Measurements from ENCODE around the gene ITGA4.

ITGA4 gene

GRCh38 chr2:181526014-181526413 lies 68.8 kb downstream of the ITGA4 start:
- H3K4me1 ChIP-seq (ENCODE audit: control extremely low read depth in 1 of 4, control insufficient read depth in 4 of 4, insufficient read depth in 4 of 4, low read length in 3 of 4), result no peaks in the 10 kb centered on the region
- H3K9me3 ChIP-seq (ENCODE audit: control extremely low read depth in 1 of 5, control insufficient read depth in 4 of 5, insufficient read depth in 2 of 5, low read depth in 1 of 5, low read length in 4 of 5), result no peaks in the 10 kb centered on the region
- ChIA-PET CTCF (no interaction called here), POLR2A (no interaction called here)
- H3K27ac ChIP-seq (ENCODE audit: insufficient read depth in 1 of 2, low read depth in 1 of 2, low read length in 2 of 2, poor library complexity in 1 of 2, severe bottlenecking in 2 of 2), result no peak overlapping the region
- no peaks in the 10 kb centered on the region for H3K27me3 ChIP-seq (replicated peaks in 2 of 5; ENCODE audit: control insufficient read depth in 4 of 5, insufficient read depth in 5 of 5, low read length in 4 of 5)
- H3K4me3 ChIP-seq (ENCODE audit: control insufficient read depth in 1 of 7, extremely low read depth in 1 of 7, insufficient read depth in 4 of 7, low read depth in 2 of 7, low read length in 6 of 7), result no peak overlapping the region
- peaks cover 51 to 96% (median 71%) of the 10 kb centered on the region in 4 experiments for H3K36me3 ChIP-seq (ENCODE audit: control insufficient read depth in 4 of 4, insufficient read depth in 4 of 4, low read length in 3 of 4)
- 92% methylated on average over 3 of the region's 4 CpGs for WGBS (ENCODE audit: insufficient coverage)
- DNase-seq, result no peak

GRCh38 chr2:181527058-181527457 lies 69.9 kb downstream of the ITGA4 start:
- POLR2A ChIA-PET, result no interaction called here
- no peak overlapping the region for H3K4me3 ChIP-seq (ENCODE audit: control insufficient read depth in 1 of 7, extremely low read depth in 1 of 7, insufficient read depth in 4 of 7, low read depth in 2 of 7, low read length in 6 of 7)
- CTCF ChIA-PET, result no interaction called here
- 100% methylated on average over 2 of the region's 6 CpGs for WGBS (ENCODE audit: insufficient coverage)
- H3K27me3 ChIP-seq (replicated peaks in 2 of 5; ENCODE audit: control insufficient read depth in 4 of 5, insufficient read depth in 5 of 5, low read length in 4 of 5), result no peaks in the 10 kb centered on the region
- no peak for DNase-seq
- peaks cover 47 to 97% (median 72%) of the 10 kb centered on the region in 4 experiments for H3K36me3 ChIP-seq (ENCODE audit: control insufficient read depth in 4 of 4, insufficient read depth in 4 of 4, low read length in 3 of 4)
- no peaks in the 10 kb centered on the region for H3K4me1 ChIP-seq (ENCODE audit: control extremely low read depth in 1 of 4, control insufficient read depth in 4 of 4, insufficient read depth in 4 of 4, low read length in 3 of 4)
- H3K9me3 ChIP-seq (ENCODE audit: control extremely low read depth in 1 of 5, control insufficient read depth in 4 of 5, insufficient read depth in 2 of 5, low read depth in 1 of 5, low read length in 4 of 5), result no peaks in the 10 kb centered on the region
- H3K27ac ChIP-seq (ENCODE audit: insufficient read depth in 1 of 2, low read depth in 1 of 2, low read length in 2 of 2, poor library complexity in 1 of 2, severe bottlenecking in 2 of 2), result peak overlapping the region in 1 of 2 experiments; percentile 27

GRCh38 chr2:181528441-181528840 lies 71.3 kb downstream of the ITGA4 start:
- Histone ChIP-seq H3K4me3 (ENCODE audit: control insufficient read depth in 1 of 7, extremely low read depth in 1 of 7, insufficient read depth in 4 of 7, low read depth in 2 of 7, low read length in 6 of 7) (no peak overlapping the region), H3K27ac (ENCODE audit: insufficient read depth in 1 of 2, low read depth in 1 of 2, low read length in 2 of 2, poor library complexity in 1 of 2, severe bottlenecking in 2 of 2) (no peak overlapping the region), H3K4me1 (ENCODE audit: control extremely low read depth in 1 of 4, control insufficient read depth in 4 of 4, insufficient read depth in 4 of 4, low read length in 3 of 4) (no peaks in the 10 kb centered on the region), H3K36me3 (ENCODE audit: control insufficient read depth in 4 of 4, insufficient read depth in 4 of 4, low read length in 3 of 4) (peaks cover 45 to 94% (median 69%) of the 10 kb centered on the region in 4 experiments), H3K27me3 (replicated peaks in 2 of 5; ENCODE audit: control insufficient read depth in 4 of 5, insufficient read depth in 5 of 5, low read length in 4 of 5) (no peaks in the 10 kb centered on the region), H3K9me3 (ENCODE audit: control extremely low read depth in 1 of 5, control insufficient read depth in 4 of 5, insufficient read depth in 2 of 5, low read depth in 1 of 5, low read length in 4 of 5) (no peaks in the 10 kb centered on the region)
- CTCF ChIA-PET, result no interaction called here
- WGBS (ENCODE audit: insufficient coverage), result 100% methylated on average over 1 of the region's 1 CpG
- DNase-seq, result no peak
- POLR2A ChIA-PET, result no interaction called here

GRCh38 chr2:181536730-181537129 lies 79.5 kb downstream of the ITGA4 start:
- Histone ChIP-seq H3K27me3 (replicated peaks in 2 of 5; ENCODE audit: control insufficient read depth in 4 of 5, insufficient read depth in 5 of 5, low read length in 4 of 5) (no peaks in the 10 kb centered on the region), H3K4me1 (ENCODE audit: control extremely low read depth in 1 of 4, control insufficient read depth in 4 of 4, insufficient read depth in 4 of 4, low read length in 3 of 4) (no peaks in the 10 kb centered on the region), H3K36me3 (ENCODE audit: control insufficient read depth in 4 of 4, insufficient read depth in 4 of 4, low read length in 3 of 4) (peaks cover 44 to 89% (median 66%) of the 10 kb centered on the region in 4 experiments), H3K4me3 (ENCODE audit: control insufficient read depth in 1 of 7, extremely low read depth in 1 of 7, insufficient read depth in 4 of 7, low read depth in 2 of 7, low read length in 6 of 7) (no peak overlapping the region), H3K9me3 (ENCODE audit: control extremely low read depth in 1 of 5, control insufficient read depth in 4 of 5, insufficient read depth in 2 of 5, low read depth in 1 of 5, low read length in 4 of 5) (no peaks in the 10 kb centered on the region), H3K27ac (ENCODE audit: insufficient read depth in 1 of 2, low read depth in 1 of 2, low read length in 2 of 2, poor library complexity in 1 of 2, severe bottlenecking in 2 of 2) (no peak overlapping the region)
- WGBS (ENCODE audit: insufficient coverage), result no CpG with 5 or more reads among the region's 2 CpGs
- no peak for DNase-seq
- CTCF ChIA-PET, result no interaction called here
- POLR2A ChIA-PET, result no interaction called here

GRCh38 chr2:181540421-181540820 lies 83.2 kb downstream of the ITGA4 start:
- Histone ChIP-seq H3K4me1 (ENCODE audit: control extremely low read depth in 1 of 4, control insufficient read depth in 4 of 4, insufficient read depth in 4 of 4, low read length in 3 of 4) (no peaks in the 10 kb centered on the region), H3K4me3 (ENCODE audit: control insufficient read depth in 1 of 7, extremely low read depth in 1 of 7, insufficient read depth in 4 of 7, low read depth in 2 of 7, low read length in 6 of 7) (no peak overlapping the region), H3K27ac (ENCODE audit: insufficient read depth in 1 of 2, low read depth in 1 of 2, low read length in 2 of 2, poor library complexity in 1 of 2, severe bottlenecking in 2 of 2) (no peak overlapping the region), H3K9me3 (ENCODE audit: control extremely low read depth in 1 of 5, control insufficient read depth in 4 of 5, insufficient read depth in 2 of 5, low read depth in 1 of 5, low read length in 4 of 5) (no peaks in the 10 kb centered on the region), H3K36me3 (ENCODE audit: control insufficient read depth in 4 of 4, insufficient read depth in 4 of 4, low read length in 3 of 4) (peaks cover 26 to 55% (median 40%) of the 10 kb centered on the region in 4 experiments), H3K27me3 (replicated peaks in 2 of 5; ENCODE audit: control insufficient read depth in 4 of 5, insufficient read depth in 5 of 5, low read length in 4 of 5) (no peaks in the 10 kb centered on the region)
- CTCF ChIA-PET, result interaction anchor here (0.8 to 2.3 kb wide), 2 partner anchors 11 to 13 kb away, joined by 3 to 8 read pairs; no protein-coding TSS in a partner anchor
- 100% methylated on average over 4 of the region's 4 CpGs for WGBS (ENCODE audit: insufficient coverage)
- no peak for DNase-seq
- POLR2A ChIA-PET, result no interaction called here

- H3K27ac ChIP-seq (ENCODE audit: insufficient read depth in 1 of 2, low read depth in 1 of 2, low read length in 2 of 2, poor library complexity in 1 of 2, severe bottlenecking in 2 of 2), result no peak overlapping the region
- CTCF ChIA-PET, result no interaction called here
- DNase-seq, result no peak
- H3K27me3 ChIP-seq (replicated peaks in 2 of 5; ENCODE audit: control insufficient read depth in 4 of 5, insufficient read depth in 5 of 5, low read length in 4 of 5), result no peaks in the 10 kb centered on the region
- POLR2A ChIA-PET, result no interaction called here
- no peaks in the 10 kb centered on the region for H3K9me3 ChIP-seq (ENCODE audit: control extremely low read depth in 1 of 5, control insufficient read depth in 4 of 5, insufficient read depth in 2 of 5, low read depth in 1 of 5, low read length in 4 of 5)
- no peaks in the 10 kb centered on the region for H3K4me1 ChIP-seq (ENCODE audit: control extremely low read depth in 1 of 4, control insufficient read depth in 4 of 4, insufficient read depth in 4 of 4, low read length in 3 of 4)
- no CpG with 5 or more reads among the region's 2 CpGs for WGBS (ENCODE audit: insufficient coverage)
- H3K4me3 ChIP-seq (ENCODE audit: control insufficient read depth in 1 of 7, extremely low read depth in 1 of 7, insufficient read depth in 4 of 7, low read depth in 2 of 7, low read length in 6 of 7), result no peak overlapping the region
- peaks cover 23 to 40% (median 30%) of the 10 kb centered on the region in 4 experiments for H3K36me3 ChIP-seq (ENCODE audit: control insufficient read depth in 4 of 4, insufficient read depth in 4 of 4, low read length in 3 of 4)
These were observed 85.0 kb downstream of the ITGA4 start for GRCh38 chr2:181542170-181542569.

- Histone ChIP-seq H3K9me3 (ENCODE audit: control extremely low read depth in 1 of 5, control insufficient read depth in 4 of 5, insufficient read depth in 2 of 5, low read depth in 1 of 5, low read length in 4 of 5) (no peaks in the 10 kb centered on the region), H3K27me3 (replicated peaks in 2 of 5; ENCODE audit: control insufficient read depth in 4 of 5, insufficient read depth in 5 of 5, low read length in 4 of 5) (no peaks in the 10 kb centered on the region), H3K27ac (ENCODE audit: insufficient read depth in 1 of 2, low read depth in 1 of 2, low read length in 2 of 2, poor library complexity in 1 of 2, severe bottlenecking in 2 of 2) (no peak overlapping the region), H3K4me1 (ENCODE audit: control extremely low read depth in 1 of 4, control insufficient read depth in 4 of 4, insufficient read depth in 4 of 4, low read length in 3 of 4) (no peaks in the 10 kb centered on the region), H3K4me3 (ENCODE audit: control insufficient read depth in 1 of 7, extremely low read depth in 1 of 7, insufficient read depth in 4 of 7, low read depth in 2 of 7, low read length in 6 of 7) (no peak overlapping the region), H3K36me3 (ENCODE audit: control insufficient read depth in 4 of 4, insufficient read depth in 4 of 4, low read length in 3 of 4) (peaks cover 0 to 2% (median under 1%) of the 10 kb centered on the region in 4 experiments)
- no peak for DNase-seq
- ChIA-PET POLR2A (no interaction called here), CTCF (interaction anchor here (1.9 kb wide), 1 partner anchor 170 kb away, joined by 5 read pairs; no protein-coding TSS in a partner anchor)
- 94% methylated on average over 3 of the region's 3 CpGs for WGBS (ENCODE audit: insufficient coverage)
These were observed 88.9 kb downstream of the ITGA4 start for GRCh38 chr2:181546086-181546485.

Measured in common myeloid progenitor, CD34-positive (primary cell).